Right renal pelvis (tissue), 4 donors: ENCODE data around the gene MEGF10. TPM values are rescaled to one million over a fixed set of nuclear protein-coding genes. Genes with fewer than 3 reads are reported as not detected.

Experiments
- DNase-seq, 4 donors: peaks; one replicate each; pipeline ENCODE4 v3.0.0-alpha.2; 2013; ENCODE audit warnings: low read depth in 4 of 4, low spot score in 3 of 4, missing footprints in 1 of 4
- polyA plus RNA-seq, 4 donors: library from polyadenylated mRNA; unstranded; fragments of 120-200 nt; gene quantifications; one replicate each; pipeline ENCODE4 v1.2.1, GENCODE V29; 2013; ENCODE audit not compliant: insufficient read length in 4 of 4

Gene MEGF10
- polyA plus RNA-seq, 4 donors: 0.64 to 1.2 (median 0.89) TPM

DNA sequence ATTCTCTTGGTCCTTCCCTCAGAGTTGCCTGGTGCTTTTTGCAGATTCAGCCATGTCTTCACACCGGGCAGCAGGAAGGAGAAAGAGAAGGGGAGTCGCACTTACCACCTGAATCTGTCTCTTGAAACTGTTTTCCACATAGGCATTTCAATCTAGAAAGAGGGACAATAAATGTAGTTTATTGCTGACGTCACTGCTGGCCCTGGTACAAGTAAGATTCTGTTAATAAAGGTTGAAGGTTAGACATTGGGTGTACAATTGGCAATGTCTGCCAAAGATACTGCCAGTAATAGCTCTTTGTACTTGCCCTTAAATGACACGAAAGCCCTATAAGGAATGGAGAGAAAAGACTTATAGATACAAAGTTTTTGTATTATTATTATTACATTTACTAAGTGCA is 72.8 kb downstream of the MEGF10 start:
- DNase-seq: no peak

DNA sequence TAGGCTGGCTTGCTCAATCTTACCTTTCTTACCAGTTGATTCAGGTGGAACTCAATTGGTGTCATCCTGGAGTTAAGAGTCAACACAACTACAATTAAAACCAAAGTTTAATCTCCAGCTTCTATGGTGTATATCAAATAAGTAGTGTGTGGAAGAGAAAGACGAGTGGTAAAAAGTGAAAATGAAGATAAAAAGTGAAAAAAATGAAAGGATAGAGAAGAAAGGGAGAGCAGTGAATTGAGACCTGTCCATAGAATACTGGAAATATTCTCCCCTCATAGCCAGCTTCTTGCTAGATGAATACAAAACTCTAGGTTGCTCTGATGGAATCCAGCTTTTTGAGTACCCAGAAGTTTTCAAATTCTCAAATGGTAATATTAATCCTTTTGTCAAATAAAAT is 76.4 kb downstream of the MEGF10 start:
- no peak for DNase-seq

GRCh38 chr5:127367946-127368465 is 77.4 kb downstream of the MEGF10 start:
- DNase-seq: no peak

- DNase-seq: no peak
These were observed 79.2 kb downstream of the MEGF10 start for GRCh38 chr5:127369796-127370195.

DNA sequence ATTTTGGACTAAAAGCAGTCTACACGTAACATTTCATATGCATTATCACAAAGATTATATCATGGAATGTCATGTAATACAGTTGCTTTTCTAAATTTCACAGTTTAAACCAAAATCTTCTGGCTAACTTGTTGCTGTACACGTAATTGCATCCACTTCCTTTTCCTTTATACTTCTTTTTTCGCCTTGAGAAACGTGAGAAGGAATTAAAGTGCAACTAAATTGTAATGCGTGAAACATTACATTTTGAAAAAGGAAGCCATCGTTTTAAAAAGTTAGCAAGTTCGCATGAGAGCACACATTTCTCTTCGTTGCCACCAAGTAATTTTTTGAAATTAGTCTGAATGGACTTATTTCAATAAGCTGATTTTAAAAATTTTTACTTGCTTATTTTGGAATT is 80.0 kb downstream of the MEGF10 start:
- no peak for DNase-seq

GRCh38 chr5:127373858-127374491 is 83.4 kb downstream of the MEGF10 start:
- no peak for DNase-seq

GRCh38 chr5:127375124-127375523 is 84.5 kb downstream of the MEGF10 start:
- no peak for DNase-seq

DNA sequence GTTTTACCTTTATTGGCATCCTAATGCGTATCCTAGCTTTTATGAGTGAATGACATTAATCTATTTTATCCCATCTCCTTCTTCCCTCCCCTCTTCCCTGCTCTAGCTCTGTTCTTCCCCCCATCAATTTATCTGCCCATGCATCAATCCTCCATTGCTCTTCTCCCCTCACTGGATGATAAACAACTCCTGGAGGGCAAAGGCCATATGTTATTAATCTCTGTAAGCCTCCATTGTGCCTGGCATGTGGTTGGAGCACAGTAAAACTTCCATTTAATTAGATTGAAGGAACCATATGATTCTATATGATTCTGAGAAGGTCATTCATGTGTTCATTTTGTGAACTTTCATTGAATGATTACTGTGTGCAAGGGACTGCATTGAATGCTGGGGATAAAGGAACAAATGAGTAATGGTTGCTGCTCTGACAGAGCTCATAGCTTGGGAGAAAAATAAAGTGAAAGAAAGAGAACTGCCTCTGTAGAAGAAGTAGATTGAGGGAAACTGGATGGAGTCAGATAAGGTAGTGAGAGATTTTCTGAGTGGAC is 85.0 kb downstream of the MEGF10 start:
- no peak for DNase-seq

GRCh38 chr5:127377651-127378050 is 87.1 kb downstream of the MEGF10 start:
- DNase-seq: no peak

GRCh38 chr5:127385936-127386335 is 95.3 kb downstream of the MEGF10 start:
- no peak for DNase-seq

DNA sequence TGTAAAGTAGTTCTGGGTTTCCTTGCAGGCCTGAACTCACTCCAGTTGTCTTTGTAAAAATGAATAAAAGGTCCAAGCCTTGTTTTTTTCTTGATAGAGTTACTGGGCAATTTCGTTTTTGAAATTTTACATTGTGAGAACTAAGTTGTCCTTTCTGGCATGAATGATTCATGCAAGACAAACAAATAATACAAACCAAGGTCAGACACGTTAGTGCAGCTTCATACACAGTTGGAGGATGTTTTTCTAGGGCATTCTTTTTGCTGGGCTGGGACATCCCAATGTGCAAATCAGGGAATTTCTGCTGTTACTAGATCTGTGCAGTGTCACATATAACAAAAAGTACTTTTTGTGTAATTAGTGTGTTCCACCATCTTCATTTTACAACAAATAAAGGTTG is 96.0 kb downstream of the MEGF10 start:
- DNase-seq: no peak

DNA sequence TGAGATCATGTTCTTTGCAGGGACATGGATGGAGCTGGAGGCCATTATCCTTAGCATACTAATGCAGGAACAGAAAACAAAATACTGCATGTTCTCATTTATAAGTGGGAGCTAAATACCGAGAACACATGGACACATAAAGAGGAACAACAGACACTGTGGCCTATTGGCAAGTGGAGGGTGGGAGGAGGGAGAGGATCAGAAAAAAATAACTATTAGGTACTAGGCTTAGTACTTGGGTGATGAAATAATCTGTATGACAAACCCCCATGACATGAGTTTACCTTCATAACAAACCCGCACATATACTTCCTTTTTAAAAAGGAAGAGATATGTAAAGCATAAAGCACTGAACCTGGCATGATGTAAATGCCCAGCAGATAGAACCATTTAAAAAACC is 99.0 kb downstream of the MEGF10 start:
- DNase-seq: no peak

DNA sequence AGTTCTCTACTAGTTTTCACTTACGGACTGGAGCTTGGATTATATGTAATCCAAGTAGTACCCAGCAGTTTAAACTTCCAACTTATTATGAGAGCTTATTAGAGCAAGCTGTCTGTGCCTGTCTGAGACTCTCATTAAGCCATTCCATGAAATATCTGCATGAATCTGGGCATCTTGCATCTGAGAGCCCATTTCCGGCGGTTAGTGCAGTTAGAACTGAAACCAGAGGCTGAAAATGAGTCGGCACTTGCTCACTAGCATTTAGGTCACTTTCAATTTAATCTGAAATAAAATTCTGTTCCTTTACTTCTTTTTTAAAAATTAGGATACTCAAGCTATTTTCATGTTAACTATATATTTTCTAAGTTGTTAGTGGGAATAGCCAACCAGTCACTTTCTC is 102.2 kb downstream of the MEGF10 start:
- no peak for DNase-seq

DNA sequence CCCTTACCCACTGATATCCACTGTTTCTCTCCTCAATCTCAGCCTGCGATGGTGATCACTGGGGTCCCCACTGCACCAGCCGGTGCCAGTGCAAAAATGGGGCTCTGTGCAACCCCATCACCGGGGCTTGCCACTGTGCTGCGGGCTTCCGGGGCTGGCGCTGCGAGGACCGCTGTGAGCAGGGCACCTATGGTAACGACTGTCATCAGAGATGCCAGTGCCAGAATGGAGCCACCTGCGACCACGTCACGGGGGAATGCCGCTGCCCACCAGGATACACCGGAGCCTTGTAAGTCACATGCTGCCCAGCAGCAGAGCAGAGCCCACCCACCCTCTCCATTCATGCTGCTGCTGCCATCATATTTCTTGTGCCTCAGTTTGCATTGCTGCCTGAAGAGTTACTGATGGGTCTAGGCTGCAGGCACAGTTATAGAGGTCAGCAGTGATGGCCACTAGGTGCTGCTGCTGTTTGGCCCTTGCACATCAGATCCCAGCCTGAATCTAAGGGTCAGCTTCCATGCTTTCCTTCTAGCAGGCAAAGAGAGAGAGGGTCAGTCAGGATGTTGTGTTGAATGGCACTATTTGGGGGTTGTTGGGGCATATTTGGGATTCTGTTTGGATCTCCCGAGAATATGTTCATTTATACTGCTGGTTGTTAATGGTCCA is 106.0 kb downstream of the MEGF10 start:
- DNase-seq: no peak

GRCh38 chr5:127398508-127398907 is 107.9 kb downstream of the MEGF10 start:
- DNase-seq: no peak

DNA sequence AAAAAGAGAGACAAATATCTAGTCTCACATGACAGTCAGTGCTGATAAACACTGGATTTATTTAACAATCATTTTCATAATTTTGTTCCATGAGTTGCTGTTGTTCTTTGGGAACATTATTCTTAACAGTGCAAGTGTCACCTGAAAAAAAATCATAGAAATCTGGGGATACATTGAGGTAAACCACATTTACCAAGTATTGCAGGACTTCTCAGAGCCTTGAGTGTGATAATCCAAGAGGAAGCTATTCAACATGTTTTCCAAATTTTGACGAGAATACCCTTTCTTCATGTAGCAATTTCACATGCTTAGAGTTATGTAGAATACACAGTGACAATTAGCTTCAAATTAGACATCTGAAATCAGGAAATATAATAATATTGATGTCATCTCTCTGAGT is 108.5 kb downstream of the MEGF10 start:
- DNase-seq: no peak

DNA sequence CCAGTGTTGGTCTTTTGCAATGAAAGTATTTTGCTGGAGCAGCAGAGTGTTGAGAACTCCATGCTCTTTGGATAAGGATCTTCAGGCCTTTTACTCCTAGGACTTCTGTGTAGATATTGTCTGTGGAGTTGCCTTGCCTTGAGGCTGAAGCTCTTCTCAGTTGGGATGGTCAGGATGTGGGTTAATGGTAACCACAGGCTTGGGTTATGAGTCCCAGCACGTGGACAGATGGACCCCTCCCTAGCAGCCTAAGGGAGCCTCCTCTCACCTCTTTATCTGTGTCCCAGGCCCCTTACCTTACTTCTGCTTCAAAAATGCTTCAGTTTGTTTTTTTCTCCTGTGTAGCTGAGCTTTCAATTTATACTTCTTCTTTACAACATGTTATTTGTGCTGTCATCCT is 109.9 kb downstream of the MEGF10 start:
- no peak for DNase-seq

DNA sequence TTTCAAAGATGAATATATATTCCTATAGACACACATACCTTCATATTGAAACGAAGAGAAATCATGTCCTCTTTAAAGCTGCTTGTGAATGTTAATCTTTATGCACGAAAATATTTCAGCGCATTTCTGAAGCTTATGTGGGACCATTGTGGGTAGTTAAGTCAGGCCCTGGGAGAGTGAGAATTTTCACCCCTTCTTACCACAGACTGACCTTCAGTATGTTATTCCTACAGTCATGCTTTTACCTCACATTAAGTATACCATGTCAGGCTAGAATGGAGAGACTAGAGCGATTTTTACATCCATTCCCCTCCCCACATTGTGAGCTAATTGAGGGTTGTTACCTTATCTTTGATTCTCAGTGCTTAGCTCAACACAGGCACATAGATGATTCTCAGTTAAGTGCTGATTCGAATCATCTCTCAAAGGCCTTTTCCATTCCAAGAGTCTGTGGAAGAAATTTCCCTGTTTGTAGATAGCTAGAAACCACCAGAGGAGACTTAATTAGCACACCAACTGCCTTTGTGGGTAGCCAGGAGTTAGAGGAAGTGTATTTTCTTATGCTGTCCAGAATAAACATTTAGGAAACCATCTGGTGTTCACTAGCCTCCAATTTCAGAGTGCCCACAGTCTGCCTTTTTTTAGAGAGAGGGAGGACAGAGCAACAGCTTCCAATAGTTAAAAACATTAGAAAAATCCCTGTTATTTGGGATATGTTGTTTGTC is 110.5 kb downstream of the MEGF10 start:
- DNase-seq: no peak

DNA sequence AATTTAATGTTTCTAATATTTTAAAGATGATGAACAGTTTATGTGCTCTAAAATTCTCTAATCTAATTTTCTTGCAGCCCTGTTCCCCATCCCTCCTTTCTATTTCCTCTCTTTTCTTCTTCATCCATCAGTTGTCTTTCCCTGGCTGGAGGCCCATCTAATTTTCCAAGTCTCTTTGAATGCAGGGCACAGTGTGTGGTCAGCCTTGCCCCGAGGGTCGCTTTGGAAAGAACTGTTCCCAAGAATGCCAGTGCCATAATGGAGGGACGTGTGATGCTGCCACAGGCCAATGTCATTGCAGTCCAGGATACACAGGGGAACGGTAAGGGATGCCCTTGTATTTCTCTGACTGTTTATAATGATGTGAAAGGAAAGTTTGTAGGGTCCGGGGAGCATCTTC is 111.8 kb downstream of the MEGF10 start:
- no peak for DNase-seq

- DNase-seq: no peak
These were observed 113.6 kb downstream of the MEGF10 start for GRCh38 chr5:127404190-127404589.

DNA sequence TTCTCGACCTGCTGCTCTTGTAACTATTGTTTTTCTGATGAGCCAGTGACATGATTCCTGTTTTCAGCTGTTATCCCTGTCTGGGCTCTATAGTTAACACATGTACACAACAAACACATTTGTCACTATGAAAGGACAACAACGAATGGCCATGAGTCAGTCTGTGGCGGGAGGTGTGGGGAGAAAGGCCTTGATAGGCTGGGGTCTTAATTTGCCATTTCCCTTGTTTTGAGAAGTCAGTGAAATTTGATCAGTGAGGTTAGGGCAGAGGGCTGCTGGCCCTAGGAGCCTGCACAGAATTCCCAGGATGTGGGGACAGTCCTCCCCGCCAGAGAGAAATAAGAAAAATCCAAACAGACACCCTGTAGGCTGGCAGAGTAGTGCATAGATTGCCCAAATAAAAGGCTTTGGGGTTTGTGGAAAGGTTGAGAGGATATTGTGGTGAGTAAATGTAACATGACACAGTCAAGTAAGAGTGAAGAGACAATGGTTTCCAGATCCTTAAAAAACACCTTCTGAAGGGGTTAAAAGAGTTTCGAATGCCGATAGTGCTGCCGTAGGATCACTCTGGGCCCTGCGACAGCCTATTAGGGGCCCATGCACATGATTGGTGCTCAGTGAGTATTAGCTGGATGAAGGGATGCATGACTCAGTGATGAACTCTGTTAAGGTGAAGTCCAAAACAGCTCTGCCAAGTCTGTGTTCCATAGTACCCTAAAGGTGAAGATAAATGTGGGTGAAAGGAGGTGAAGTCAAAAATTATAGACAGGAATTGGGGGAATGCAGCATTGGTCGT is 115.9 kb downstream of the MEGF10 start:
- DNase-seq: no peak
